ENCODE data around the gene TMTC2.
A peak's percentile ranks its signal among the peaks of the same experiment; 100 is the strongest.
"Not testable (repeated sequence)": the region's sequence is repeated elsewhere in the genome, so short reads cannot be mapped to it uniquely, and the experiment has no call there.

The TMTC2 gene

GRCh38 chr12:82730953-82731459, 44.3 kb downstream of the TMTC2 start:
- DNase-seq = no peak

GRCh38 chr12:82740129-82741000, 53.7 kb downstream of the TMTC2 start:
- DNase-seq = no peak

- no peak for DNase-seq
These were observed 58.5 kb downstream of the TMTC2 start for GRCh38 chr12:82745063-82745674.

- DNase-seq = peak; percentile 3
These were observed 59.1 kb downstream of the TMTC2 start for GRCh38 chr12:82745807-82746206.

- DNase-seq = no peak
These were observed 60.0 kb downstream of the TMTC2 start for GRCh38 chr12:82746668-82747067.

- no peak for DNase-seq
These were observed 62.3 kb downstream of the TMTC2 start for GRCh38 chr12:82749015-82749414.

- no peak for DNase-seq
These were observed 68.2 kb downstream of the TMTC2 start for GRCh38 chr12:82754856-82755255.

GRCh38 chr12:82756303-82756702, 69.6 kb downstream of the TMTC2 start:
- no peak for DNase-seq

GRCh38 chr12:82757059-82757458, 70.4 kb downstream of the TMTC2 start:
- DNase-seq = no peak

- no peak for DNase-seq
These were observed 71.0 kb downstream of the TMTC2 start for GRCh38 chr12:82757656-82758055.

- no peak for DNase-seq
These were observed 72.1 kb downstream of the TMTC2 start for GRCh38 chr12:82758749-82759330.

GRCh38 chr12:82760423-82760822, 73.7 kb downstream of the TMTC2 start:
- no peak for DNase-seq

- DNase-seq = not testable (repeated sequence)
These were observed 78.5 kb downstream of the TMTC2 start for GRCh38 chr12:82765206-82765605.

GRCh38 chr12:82765971-82766705, 79.4 kb downstream of the TMTC2 start:
- DNase-seq = no peak

- no peak for DNase-seq
These were observed 88.0 kb downstream of the TMTC2 start for GRCh38 chr12:82774666-82775065.

GRCh38 chr12:82780517-82780916, 93.8 kb downstream of the TMTC2 start:
- DNase-seq = no peak

GRCh38 chr12:82781309-82781997, 94.7 kb downstream of the TMTC2 start:
- no peak for DNase-seq

- no peak for DNase-seq
These were observed 96.7 kb downstream of the TMTC2 start for GRCh38 chr12:82783435-82783834.

- DNase-seq = no peak
These were observed 100.3 kb downstream of the TMTC2 start for GRCh38 chr12:82787016-82787415.

- DNase-seq = no peak
These were observed 101.9 kb downstream of the TMTC2 start for GRCh38 chr12:82788594-82788993.

- no peak for DNase-seq
These were observed 103.0 kb downstream of the TMTC2 start for GRCh38 chr12:82789674-82790073.

GRCh38 chr12:82793751-82794281, 107.1 kb downstream of the TMTC2 start:
- no peak for DNase-seq
